PC-3 (cell line): ENCODE data around the gene ADAMTS19. TPM values are rescaled to one million over a fixed set of nuclear protein-coding genes. Genes with fewer than 3 reads are reported as not detected.
"Not testable (repeated sequence)": the region's sequence is repeated elsewhere in the genome, so short reads cannot be mapped to it uniquely, and the experiment has no call there.

Experiments used
- ATAC-seq: fragments of 200-7000 bp; cut with Tn5 transposase; 2 replicates; pipeline ENCODE4 v1.9.1; 2020; ENCODE audit warnings: mild to moderate bottlenecking, moderate library complexity
- BruUV-seq: library from RNA; stranded (reverse); fragments of 400-500 nt; replicated peaks from 2 replicates; lab custom pipeline; 2021; lab: Mats Ljungman, UMichigan
- CTCF ChIA-PET: fragments of 300-600 bp; sonication (Branson Sonifier 250); formaldehyde crosslinking; loops from one replicate; lab custom pipeline; 2022; ENCODE audit warnings: antibody characterized with exemption; lab: Charles Lee
- POLR2A ChIA-PET: fragments of 300-600 bp; sonication (Branson Sonifier 250); formaldehyde crosslinking; loops from one replicate; lab custom pipeline; 2022; ENCODE audit warnings: antibody characterized with exemption; ENCODE audit not compliant: unreplicated experiment; lab: Charles Lee
- DNase-seq: peaks from one replicate; pipeline ENCODE4 v3.0.0-alpha.2; 2015
- H2AFZ ChIP-seq: fragments of 300-600 bp; sonication (generic); 2 replicates; pipeline ENCODE4 v1.6.0; 2016; ENCODE audit warnings: antibody characterized with exemption, low read length
- H3F3A ChIP-seq: fragments of 300-600 bp; sonication (generic); one replicate; pipeline ENCODE4 v1.6.0; 2017; ENCODE audit warnings: antibody characterized with exemption, low read length, control low read depth, mild to moderate bottlenecking; ENCODE audit not compliant: unreplicated experiment
- H3K27ac ChIP-seq: fragments of 300-600 bp; sonication (generic); 2 replicates; pipeline ENCODE4 v1.5.1; 2016; ENCODE audit warnings: mild to moderate bottlenecking, low read length
- H3K27me3 ChIP-seq: fragments of 300-600 bp; sonication (generic); 2 replicates; pipeline ENCODE4 v1.6.1; 2016; ENCODE audit warnings: low read length, mixed read lengths
- H3K36me3 ChIP-seq: fragments of 300-600 bp; sonication (generic); 2 replicates; pipeline ENCODE4 v1.6.1; 2016; ENCODE audit warnings: low read depth, mixed run types, low read length, mixed read lengths
- H3K4me1 ChIP-seq: fragments of 300-600 bp; sonication (generic); 2 replicates; pipeline ENCODE4 v1.5.1; 2016; ENCODE audit warnings: low read length; ENCODE audit not compliant: insufficient read depth
- H3K4me2 ChIP-seq: fragments of 300-600 bp; sonication (generic); 2 replicates; pipeline ENCODE4 v1.6.0; 2016; ENCODE audit warnings: low read length
- H3K4me3 ChIP-seq: fragments of 300-600 bp; sonication (generic); 2 replicates; pipeline ENCODE4 v1.5.1; 2016; ENCODE audit warnings: mild to moderate bottlenecking, low read length, mixed read lengths
- H3K79me2 ChIP-seq: fragments of 300-600 bp; sonication (generic); 2 replicates; pipeline ENCODE4 v1.6.1; 2017; ENCODE audit warnings: low read length, mixed read lengths
- H3K9ac ChIP-seq: fragments of 300-600 bp; sonication (generic); 2 replicates; pipeline ENCODE4 v1.6.0; 2016; ENCODE audit warnings: mild to moderate bottlenecking, low read length
- H3K9me2 ChIP-seq: fragments of 300-600 bp; sonication (generic); replicated peaks from 2 replicates; pipeline ENCODE4 v1.6.1; 2016; ENCODE audit warnings: mixed run types, low read length, mixed read lengths
- H3K9me3 ChIP-seq: fragments of 300-600 bp; sonication (generic); 2 replicates; pipeline ENCODE4 v1.6.1; 2016; ENCODE audit warnings: low read length, mixed read lengths
- H4K20me1 ChIP-seq: fragments of 300-600 bp; sonication (generic); 2 replicates; pipeline ENCODE4 v1.6.1; 2016; ENCODE audit warnings: low read length, mixed read lengths
- EZH2 ChIP-seq: fragments of 300-600 bp; sonication (generic); IDR thresholded peaks from one replicate; pipeline ENCODE4 v1.6.1; 2017; ENCODE audit warnings: antibody characterized with exemption, mild to moderate bottlenecking, low read length; ENCODE audit not compliant: unreplicated experiment
- EZH2phosphoT487 ChIP-seq: fragments of 300-600 bp; sonication (generic); IDR thresholded peaks from 2 replicates; pipeline ENCODE4 v1.6.1; 2018; ENCODE audit warnings: mild to moderate bottlenecking, antibody characterized with exemption, low read length, borderline replicate concordance
- intact Hi-C: fragments of 100-400 bp; cut with micrococcal nuclease; formaldehyde crosslinking; loops from 2 replicates; pipeline ENCODE4 v1.9.0; 2023
- total RNA-seq: library from RNA; depleted of rRNA; stranded (reverse); fragments of >200 nt; gene quantifications from 2 replicates; pipeline ENCODE4 v1.2.3, GENCODE V29; 2014
- TF ChIP-seq, protein P1 (sequence below): fragments of 300-600 bp; sonication (generic); conservative IDR thresholded peaks from 2 replicates; pipeline ENCODE4 v1.5.1; 2017; ENCODE audit warnings: antibody characterized with exemption, low read depth, mild to moderate bottlenecking, low read length

ADAMTS19 gene
- total RNA-seq, 1 experiment from 2014 or later: not detected

DNA sequence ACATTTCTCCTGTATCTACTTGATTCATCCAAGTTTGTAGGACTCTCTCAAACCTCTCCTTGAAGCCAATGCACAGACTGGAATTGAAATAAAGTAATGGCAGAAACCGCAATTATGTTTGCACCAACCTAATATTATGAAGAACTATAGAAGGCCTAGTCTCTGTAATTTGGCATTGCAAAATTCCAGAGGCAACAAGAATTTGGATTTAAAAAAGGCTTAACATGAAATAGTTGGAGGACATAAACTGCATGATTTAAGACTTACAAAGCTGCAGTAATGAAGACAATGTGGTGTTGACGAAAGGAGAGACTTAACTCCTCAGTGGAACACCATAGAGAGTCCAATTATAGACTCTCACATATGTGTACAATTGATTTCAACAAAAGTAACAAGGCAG, 170.0 kb downstream of the ADAMTS19 start:
- no peaks in the 10 kb centered on the region for H3K4me1 ChIP-seq
- no peak overlapping the region for H2AFZ ChIP-seq
- no peak overlapping the region for H3K27ac ChIP-seq
- no peaks in the 10 kb centered on the region for H3K36me3 ChIP-seq
- H3F3A ChIP-seq: no peaks in the 10 kb centered on the region
- ATAC-seq (no peak), DNase-seq (no peak)
- no peaks in the 10 kb centered on the region for H3K9me3 ChIP-seq
- no peaks in the 10 kb centered on the region for H3K27me3 ChIP-seq
- no peaks in the 10 kb centered on the region for H3K9me2 ChIP-seq
- H3K4me2 ChIP-seq: no peak overlapping the region
- intact Hi-C loops: no loop called here
- H3K9ac ChIP-seq: no peak overlapping the region
- H3K79me2 ChIP-seq: no peaks in the 10 kb centered on the region
- H3K4me3 ChIP-seq: no peak overlapping the region
- no peaks in the 10 kb centered on the region for H4K20me1 ChIP-seq
- ChIA-PET CTCF (no interaction called here), POLR2A (no interaction called here)
- TF ChIP-seq EZH2 (no peak), EZH2phosphoT487 (no peak)
- TF ChIP-seq, protein P1, sequence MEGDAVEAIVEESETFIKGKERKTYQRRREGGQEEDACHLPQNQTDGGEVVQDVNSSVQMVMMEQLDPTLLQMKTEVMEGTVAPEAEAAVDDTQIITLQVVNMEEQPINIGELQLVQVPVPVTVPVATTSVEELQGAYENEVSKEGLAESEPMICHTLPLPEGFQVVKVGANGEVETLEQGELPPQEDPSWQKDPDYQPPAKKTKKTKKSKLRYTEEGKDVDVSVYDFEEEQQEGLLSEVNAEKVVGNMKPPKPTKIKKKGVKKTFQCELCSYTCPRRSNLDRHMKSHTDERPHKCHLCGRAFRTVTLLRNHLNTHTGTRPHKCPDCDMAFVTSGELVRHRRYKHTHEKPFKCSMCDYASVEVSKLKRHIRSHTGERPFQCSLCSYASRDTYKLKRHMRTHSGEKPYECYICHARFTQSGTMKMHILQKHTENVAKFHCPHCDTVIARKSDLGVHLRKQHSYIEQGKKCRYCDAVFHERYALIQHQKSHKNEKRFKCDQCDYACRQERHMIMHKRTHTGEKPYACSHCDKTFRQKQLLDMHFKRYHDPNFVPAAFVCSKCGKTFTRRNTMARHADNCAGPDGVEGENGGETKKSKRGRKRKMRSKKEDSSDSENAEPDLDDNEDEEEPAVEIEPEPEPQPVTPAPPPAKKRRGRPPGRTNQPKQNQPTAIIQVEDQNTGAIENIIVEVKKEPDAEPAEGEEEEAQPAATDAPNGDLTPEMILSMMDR: no peak
- BruUV-seq: no TSS peak

DNA sequence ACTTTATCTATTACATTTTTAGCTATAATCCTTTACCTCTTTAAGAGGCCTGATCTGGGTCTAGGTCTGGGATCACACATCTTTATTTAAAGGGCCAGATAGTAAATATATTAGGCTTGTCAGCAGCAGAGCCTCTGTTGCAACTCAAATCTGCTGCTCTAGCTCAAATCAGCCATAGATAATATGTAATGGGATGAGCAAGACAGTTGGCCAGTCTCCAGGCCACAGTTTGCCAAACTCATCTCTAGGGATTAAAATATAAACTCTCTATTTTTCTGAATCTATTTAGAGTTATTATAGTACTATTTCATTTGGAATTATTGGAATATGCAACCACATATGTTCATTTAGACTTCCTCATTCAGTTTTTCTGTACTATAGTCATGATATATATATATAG, 171.9 kb downstream of the ADAMTS19 start:
- no TSS peak for BruUV-seq
- H3F3A ChIP-seq: no peaks in the 10 kb centered on the region
- H3K4me3 ChIP-seq: no peak overlapping the region
- no peak overlapping the region for H2AFZ ChIP-seq
- no peaks in the 10 kb centered on the region for H3K36me3 ChIP-seq
- DNase-seq (no peak), ATAC-seq (no peak)
- H3K4me2 ChIP-seq: no peak overlapping the region
- H3K9me2 ChIP-seq: no peaks in the 10 kb centered on the region
- H3K79me2 ChIP-seq: no peaks in the 10 kb centered on the region
- ChIA-PET CTCF (no interaction called here), POLR2A (no interaction called here)
- TF ChIP-seq, protein P1: no peak
- TF ChIP-seq EZH2phosphoT487 (no peak), EZH2 (no peak)
- no peak overlapping the region for H3K27ac ChIP-seq
- no peak overlapping the region for H3K9ac ChIP-seq
- no peaks in the 10 kb centered on the region for H4K20me1 ChIP-seq
- no peaks in the 10 kb centered on the region for H3K27me3 ChIP-seq
- H3K4me1 ChIP-seq: no peaks in the 10 kb centered on the region
- intact Hi-C loops: no loop called here
- H3K9me3 ChIP-seq: no peaks in the 10 kb centered on the region

DNA sequence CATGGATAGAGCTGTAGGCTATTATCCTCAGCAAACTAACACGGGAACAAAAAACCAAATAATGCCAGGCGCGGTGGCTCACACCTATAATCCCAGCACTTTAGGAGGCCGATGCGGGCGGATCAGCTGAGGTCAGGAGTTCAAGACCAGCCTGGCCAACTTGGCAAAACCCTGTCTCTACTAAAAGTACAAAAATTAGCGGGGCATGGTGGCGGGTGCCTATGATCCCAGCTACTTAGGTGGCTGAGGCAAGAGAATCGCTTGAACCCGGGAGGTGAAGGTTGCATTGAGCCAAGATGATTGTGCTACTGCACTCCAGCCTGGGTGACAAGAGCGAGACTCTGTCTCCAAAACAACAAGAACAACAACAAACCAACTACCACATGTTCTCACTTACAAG, 177.4 kb downstream of the ADAMTS19 start:
- H4K20me1 ChIP-seq, H3K79me2 ChIP-seq, CTCF ChIA-PET, H3K9me3 ChIP-seq, H3K9me2 ChIP-seq, H3K27ac ChIP-seq, POLR2A ChIA-PET, H3K9ac ChIP-seq, ATAC-seq, H3K36me3 ChIP-seq, intact Hi-C loops, H3K4me2 ChIP-seq, H2AFZ ChIP-seq, H3K27me3 ChIP-seq, H3K4me1 ChIP-seq, H3F3A ChIP-seq, H3K4me3 ChIP-seq, BruUV-seq, DNase-seq: not testable (repeated sequence)
